WI38 (cell line): ENCODE measurements around the gene OR11A1.

Source experiments
- H3K4me3 ChIP-seq: 2 replicates; pipeline ENCODE4 v1.5.1; 2011; ENCODE audit warnings: low read depth, mild to moderate bottlenecking, control low read depth, low read length
- TF ChIP-seq, protein P1 (sequence below): IDR thresholded peaks from 2 replicates; pipeline ENCODE4 v1.5.1; 2012; ENCODE audit warnings: low read depth, mild to moderate bottlenecking, control low read depth, low read length

Gene OR11A1

DNA sequence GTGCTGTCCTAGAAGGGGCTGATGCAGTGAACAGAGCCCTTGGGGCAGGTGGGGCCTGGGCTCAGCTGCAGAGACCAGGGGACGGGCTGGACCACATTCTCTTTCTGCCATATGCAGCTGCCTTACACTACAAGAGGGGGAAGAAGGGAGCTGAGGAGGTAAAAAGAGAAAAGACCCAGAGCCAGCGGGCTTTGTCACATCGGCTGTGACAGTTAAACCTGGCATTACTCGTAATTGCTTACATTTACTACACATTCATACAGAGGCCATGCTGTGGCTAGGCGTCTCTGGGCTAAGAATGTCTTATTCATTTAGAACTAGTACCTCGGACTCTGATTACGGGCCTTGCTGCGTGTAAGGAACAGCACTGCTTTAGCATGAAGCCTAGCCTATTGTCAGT is 43.7 kb upstream of the OR11A1 start:
- no peak overlapping the region for H3K4me3 ChIP-seq
- TF ChIP-seq, protein P1, sequence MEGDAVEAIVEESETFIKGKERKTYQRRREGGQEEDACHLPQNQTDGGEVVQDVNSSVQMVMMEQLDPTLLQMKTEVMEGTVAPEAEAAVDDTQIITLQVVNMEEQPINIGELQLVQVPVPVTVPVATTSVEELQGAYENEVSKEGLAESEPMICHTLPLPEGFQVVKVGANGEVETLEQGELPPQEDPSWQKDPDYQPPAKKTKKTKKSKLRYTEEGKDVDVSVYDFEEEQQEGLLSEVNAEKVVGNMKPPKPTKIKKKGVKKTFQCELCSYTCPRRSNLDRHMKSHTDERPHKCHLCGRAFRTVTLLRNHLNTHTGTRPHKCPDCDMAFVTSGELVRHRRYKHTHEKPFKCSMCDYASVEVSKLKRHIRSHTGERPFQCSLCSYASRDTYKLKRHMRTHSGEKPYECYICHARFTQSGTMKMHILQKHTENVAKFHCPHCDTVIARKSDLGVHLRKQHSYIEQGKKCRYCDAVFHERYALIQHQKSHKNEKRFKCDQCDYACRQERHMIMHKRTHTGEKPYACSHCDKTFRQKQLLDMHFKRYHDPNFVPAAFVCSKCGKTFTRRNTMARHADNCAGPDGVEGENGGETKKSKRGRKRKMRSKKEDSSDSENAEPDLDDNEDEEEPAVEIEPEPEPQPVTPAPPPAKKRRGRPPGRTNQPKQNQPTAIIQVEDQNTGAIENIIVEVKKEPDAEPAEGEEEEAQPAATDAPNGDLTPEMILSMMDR = no peak

DNA sequence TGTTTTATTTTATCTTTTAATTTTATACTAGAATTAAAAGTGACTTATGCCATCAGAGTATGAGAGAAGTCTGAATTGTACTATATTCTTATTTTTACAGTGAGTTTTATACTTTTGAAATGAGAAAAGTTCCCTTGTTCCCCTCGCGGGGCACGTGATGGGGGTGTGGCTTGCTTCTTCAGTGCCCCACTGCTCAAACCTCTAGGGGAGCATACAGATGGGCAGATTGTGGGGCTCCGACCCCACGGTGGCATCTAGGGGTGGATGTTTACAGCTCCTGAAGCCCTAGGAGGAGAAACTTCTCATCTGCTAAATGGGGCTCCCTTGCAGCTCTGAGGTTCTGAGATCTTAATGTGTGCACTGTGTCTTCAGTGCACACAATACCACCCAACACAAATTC is 42.8 kb upstream of the OR11A1 start:
- no peak overlapping the region for H3K4me3 ChIP-seq
- TF ChIP-seq, protein P1 = no peak

DNA sequence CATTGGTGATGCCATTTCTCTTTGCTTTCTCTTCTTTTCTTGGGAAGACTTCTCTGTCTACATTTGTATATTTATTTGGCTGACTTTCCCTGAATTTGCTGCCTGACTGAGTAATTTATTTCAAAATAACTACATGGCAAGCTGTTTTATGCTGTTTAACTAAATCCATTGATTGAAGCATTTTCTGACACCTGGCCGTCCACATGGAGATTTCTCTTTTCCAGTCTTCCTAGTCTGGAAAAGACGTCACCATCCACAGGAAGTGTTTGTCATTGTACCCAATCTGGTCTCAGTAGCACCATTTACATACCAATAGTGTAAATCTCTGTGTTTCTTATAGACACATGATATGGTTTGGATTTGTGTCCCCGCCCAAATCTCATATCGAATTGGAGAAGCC is 40.1 kb upstream of the OR11A1 start:
- TF ChIP-seq, protein P1 = no peak
- H3K4me3 ChIP-seq = no peak overlapping the region

DNA sequence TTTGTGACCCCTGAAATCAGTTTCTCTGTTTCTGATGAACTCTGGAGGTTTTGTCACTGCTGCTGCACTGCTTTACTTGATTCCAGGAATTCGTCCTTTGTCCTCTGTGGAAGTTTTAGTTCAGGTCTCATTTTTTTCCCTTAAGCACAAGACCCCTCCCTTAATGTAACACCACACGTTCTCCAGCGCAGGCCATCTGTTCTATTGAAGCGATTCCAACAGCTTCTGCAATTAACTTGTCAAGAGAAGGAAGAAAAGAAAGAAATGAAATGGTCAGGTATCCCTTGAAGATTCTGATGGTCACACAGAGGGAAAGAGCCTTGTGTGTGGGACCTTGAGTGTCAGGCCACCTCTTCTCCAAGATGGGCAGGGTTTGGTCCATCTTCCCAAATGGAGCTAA is 38.7 kb upstream of the OR11A1 start:
- no peak overlapping the region for H3K4me3 ChIP-seq
- TF ChIP-seq, protein P1 = no peak

DNA sequence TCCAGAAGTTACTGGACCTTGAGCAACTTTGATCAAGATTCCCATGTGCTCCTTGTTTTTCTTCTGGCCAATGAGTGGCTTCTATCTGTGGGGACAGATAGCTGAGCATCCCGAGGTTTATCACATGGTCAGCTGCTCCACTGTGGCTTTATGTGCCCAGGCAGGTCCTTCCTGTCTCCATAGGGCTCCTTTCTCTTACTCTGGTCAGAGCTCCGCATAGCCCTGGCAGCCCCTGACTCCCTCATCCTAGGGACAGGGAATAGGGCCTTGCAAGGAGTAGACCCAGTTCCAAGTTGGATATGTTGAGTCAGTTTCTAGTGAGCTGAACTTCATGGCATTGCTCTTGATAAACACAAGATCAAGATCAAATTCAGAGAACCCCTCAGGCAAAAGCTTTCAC is 37.3 kb upstream of the OR11A1 start:
- no peak overlapping the region for H3K4me3 ChIP-seq
- TF ChIP-seq, protein P1 = no peak

DNA sequence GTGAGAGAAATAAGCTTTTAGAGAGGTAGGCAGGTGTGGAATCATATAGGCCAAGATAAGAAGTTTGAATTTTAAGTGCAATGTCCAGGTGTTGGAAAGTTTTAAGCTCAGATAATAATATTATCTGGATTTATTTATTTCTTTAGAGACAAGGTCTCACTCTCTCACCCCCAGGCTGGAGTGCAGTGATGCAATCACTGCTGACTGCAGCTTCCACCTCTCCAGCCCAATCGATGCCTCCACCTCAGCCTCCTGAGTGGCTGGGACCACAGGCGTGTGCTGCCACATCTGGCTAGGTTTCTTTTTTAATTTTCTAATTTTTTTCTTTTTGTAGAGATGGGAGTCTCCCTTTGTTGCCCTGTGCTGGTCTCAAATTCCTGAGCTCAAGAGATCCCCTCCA is 36.4 kb upstream of the OR11A1 start:
- TF ChIP-seq, protein P1 = no peak
- H3K4me3 ChIP-seq = no peak overlapping the region

DNA sequence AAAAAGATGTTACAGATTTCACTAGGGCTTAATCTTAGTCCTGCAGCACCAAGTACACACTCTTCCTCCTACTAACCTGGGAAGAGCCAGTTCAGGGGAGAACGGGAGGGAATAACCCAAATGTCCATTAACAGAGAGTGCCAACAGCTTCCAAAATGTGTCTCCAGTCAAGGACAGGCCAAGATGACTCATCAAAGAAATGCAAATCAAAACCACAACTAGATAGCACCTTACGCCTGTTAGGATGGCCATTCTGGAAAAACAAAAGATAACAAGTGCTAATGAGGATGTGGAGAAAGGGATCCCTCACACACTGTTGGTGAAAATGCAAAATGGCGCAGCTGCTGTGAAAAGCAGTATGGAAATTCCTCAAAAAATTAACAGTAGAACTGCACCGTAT is 34.7 kb upstream of the OR11A1 start:
- H3K4me3 ChIP-seq = no peak overlapping the region
- TF ChIP-seq, protein P1 = no peak
